GM12873 (cell line): ENCODE measurements around the gene KAZN.

ENCODE experiments used
- TF ChIP-seq, protein P1 (sequence below): IDR thresholded peaks from 2 replicates; pipeline ENCODE4 v1.5.1; 2012; ENCODE audit warnings: low read depth, mild to moderate bottlenecking, moderate library complexity, low read length, control low read depth; ENCODE audit not compliant: insufficient read depth; ENCODE audit errors: missing control alignments

The KAZN gene

DNA sequence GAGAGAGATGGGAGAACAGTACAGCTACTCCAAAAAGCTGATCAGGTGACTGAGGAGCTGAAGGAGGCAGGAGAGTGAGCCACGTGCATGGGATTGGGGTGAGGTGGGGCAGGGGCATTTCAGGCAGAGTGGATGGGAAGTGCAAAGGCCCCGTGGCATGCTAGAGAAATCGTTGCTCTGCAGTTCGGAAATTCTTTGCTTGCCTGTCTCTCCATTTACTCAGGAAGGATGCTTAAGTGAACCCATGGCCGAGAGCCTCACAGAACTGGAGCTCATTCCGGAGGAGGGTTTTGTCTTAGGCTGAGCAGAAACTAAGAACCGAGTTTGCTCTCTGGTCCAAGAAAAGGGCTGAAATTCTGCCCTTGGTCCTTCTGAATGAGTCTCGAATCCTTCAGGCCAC is 415.3 kb downstream of the KAZN start:
- TF ChIP-seq, protein P1, sequence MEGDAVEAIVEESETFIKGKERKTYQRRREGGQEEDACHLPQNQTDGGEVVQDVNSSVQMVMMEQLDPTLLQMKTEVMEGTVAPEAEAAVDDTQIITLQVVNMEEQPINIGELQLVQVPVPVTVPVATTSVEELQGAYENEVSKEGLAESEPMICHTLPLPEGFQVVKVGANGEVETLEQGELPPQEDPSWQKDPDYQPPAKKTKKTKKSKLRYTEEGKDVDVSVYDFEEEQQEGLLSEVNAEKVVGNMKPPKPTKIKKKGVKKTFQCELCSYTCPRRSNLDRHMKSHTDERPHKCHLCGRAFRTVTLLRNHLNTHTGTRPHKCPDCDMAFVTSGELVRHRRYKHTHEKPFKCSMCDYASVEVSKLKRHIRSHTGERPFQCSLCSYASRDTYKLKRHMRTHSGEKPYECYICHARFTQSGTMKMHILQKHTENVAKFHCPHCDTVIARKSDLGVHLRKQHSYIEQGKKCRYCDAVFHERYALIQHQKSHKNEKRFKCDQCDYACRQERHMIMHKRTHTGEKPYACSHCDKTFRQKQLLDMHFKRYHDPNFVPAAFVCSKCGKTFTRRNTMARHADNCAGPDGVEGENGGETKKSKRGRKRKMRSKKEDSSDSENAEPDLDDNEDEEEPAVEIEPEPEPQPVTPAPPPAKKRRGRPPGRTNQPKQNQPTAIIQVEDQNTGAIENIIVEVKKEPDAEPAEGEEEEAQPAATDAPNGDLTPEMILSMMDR = no peak

DNA sequence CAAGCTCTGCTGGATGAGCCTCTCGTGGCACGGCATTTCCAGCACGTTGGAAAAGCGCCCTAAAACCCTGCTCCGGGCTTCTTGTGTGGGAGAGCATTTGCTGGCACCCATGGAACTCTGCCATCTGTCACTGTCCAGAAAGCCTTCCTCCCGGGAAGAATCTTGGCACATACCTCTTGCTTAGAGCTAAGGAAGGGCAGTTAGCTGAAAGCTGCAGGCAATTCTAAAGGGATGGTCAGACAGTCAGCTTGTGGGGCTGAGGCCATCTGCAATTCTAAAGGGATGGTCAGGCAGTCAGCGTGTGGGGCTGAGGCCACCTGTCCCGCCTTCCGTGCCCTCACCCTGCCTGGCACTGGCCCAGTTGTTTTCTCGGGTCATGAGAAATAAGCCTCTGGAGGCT is 416.0 kb downstream of the KAZN start:
- TF ChIP-seq, protein P1 = no peak

DNA sequence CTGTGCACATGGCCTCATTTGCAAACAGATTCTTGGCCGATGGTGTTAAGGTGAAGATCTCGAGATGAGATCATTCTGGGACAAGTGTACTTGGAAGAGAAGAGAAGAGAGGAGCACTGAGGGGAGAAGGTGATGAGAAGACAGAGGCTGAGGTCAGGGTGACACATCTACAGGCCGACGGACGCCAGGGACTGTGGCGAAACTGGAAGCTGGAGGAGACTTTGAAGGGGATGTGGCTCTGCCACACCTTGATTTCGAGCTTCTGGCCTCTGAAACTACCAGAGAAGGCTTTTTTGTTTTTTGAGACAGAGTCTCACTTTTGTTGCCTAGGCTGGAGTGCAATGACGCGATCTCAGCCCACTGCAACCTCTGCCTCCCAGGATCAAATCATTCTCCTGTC is 417.5 kb downstream of the KAZN start:
- TF ChIP-seq, protein P1 = no peak

DNA sequence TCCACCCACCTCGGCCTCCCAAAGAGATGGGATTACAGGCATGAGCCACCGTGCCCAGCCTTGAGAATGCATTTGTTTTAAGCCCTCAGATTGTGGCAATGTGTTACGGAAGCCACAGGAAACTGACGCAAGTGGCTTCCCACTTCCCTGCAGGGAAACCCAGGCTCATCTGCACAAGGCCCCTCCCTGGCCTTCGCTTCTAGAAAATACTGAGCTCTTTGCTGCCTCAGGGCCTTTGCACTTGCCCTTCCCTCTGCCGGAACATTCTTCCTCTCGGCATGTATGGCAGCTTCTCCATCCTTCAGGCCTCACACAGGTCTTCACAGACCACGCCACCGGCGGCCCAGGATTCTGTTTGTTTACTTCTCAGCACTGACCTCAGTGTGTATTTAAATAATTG is 418.0 kb downstream of the KAZN start:
- TF ChIP-seq, protein P1 = no peak

DNA sequence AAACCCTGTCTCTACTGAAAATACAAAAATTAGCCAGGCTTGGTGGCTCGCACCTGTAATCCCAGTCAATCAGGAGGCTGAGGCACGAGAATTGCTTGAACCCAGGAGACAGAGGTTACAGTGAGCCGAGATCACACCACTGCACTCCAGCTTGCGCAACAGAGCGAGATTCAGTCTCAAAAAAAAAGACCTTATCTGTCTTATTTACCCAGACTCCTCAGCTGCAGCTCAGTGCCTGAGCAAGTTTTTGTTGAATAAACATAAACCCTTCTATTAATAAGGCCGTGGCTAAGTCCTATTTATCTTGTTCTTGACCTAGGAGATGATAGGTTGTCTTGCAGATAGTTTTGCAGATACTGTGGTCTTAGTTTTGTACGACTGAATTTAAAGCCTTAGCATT is 418.6 kb downstream of the KAZN start:
- TF ChIP-seq, protein P1 = no peak

DNA sequence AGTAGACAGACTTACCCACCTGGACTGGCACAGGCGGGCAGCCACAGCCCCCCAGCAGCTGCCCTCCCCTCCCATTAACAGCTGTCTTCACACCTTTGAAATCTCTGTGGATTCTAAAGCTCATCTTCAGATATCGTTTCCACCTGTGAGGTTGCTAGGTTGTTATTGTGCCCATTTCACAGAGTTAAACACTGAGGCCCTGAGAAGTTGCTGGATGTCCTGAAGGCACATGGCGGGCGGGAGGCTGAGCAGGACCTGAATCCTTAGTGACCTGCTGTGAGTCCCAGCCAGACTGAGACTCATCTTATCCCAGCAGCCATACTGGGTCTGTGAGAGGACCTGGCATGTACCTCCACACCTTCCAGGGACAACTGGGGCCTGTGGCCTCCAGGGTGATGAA is 420.3 kb downstream of the KAZN start:
- TF ChIP-seq, protein P1 = no peak

DNA sequence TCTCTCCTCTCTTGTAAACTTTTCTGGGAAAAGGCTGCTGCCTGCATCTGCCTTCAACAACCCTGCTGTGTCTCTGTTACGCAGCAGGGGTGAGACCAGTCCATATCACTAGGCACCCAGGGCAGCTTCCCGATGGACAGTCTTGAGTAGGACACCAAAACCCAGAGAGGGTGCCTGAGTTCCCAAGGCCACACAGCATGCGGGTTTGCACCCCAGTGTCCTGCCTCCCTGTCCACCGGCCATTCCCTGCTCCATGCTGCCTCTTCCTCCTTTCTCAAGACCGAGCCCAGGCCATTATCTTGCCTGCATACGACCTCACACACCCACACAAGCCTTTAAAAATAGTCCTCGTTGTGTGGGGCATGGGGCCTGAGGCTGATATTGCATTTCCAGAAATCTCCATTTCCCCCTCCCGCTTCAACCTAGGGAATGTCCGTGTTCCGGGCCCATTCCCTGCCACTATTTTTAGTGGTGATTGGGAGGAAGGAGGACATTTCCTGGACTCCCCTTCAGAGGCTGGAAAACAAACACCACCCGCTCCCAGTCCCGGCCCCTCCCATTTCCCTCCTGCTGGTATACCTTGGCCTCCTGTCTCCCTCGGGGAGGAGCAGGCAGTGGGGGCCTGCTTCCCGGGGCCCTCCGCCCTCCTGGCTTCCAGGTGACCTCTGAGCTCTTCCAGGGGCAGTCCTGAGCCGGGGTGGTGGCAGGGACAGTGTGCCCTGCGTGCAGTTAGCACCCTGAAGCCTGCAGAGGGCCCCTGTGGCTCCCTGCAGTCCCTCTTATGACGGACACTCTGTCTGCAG is 422.7 kb downstream of the KAZN start:
- TF ChIP-seq, protein P1 = no peak
